Pulmonary artery endothelial cell (primary cell): ENCODE results near the gene THRA. TPM values are rescaled to one million over a fixed set of nuclear protein-coding genes. Genes with fewer than 3 reads are reported as not detected.

Source experiments
- DNase-seq: peaks from one replicate; pipeline ENCODE4 v3.0.0-alpha.2; 2011; ENCODE audit warnings: low read depth, low spot score
- total RNA-seq: library from RNA; depleted of rRNA; stranded (reverse); fragments of >200 nt; gene quantifications from 2 replicates; pipeline ENCODE4 v1.2.3, GENCODE V29; 2014

Gene THRA
- total RNA-seq, 1 donor from 2014 or later = 14.2 TPM

DNA sequence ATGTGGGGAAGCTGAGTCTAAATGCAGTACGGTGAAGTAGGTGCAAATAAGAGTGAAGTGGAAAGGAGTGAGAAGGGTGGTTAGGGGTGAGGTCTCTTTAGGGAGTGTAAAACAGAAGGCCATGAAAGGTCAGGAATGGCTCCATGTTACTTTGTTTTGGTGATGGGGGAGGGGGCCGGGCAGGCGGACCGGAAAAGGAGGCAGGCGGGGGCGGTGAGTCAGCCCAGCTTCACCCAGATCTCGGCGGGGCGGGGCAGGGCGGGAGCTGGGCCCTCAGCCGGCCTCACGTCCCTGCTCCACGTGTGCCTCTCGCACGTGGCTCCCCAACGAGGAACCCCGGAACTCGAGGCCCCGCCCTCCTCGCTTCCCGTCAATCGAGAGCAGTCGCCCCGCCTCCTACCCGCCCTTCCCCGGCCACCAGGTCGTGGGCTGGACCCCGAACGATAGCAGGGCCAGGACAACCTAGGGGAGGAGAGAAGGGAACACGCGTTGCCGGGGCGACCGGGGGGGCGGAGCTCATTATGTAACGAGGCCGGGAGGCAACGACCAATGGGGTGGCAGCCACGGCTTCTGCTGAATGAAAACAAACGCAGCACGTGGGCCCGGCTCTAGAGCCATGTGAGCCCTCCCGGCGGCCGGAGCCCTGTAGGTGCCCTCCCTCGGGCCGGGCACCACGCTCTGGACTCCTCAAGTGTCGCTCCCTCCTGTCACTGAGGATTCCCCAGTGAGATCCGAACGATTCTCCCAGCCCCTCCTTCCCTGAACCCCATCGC lies 36.3 kb downstream of the THRA start:
- DNase-seq = peak; percentile 84

DNA sequence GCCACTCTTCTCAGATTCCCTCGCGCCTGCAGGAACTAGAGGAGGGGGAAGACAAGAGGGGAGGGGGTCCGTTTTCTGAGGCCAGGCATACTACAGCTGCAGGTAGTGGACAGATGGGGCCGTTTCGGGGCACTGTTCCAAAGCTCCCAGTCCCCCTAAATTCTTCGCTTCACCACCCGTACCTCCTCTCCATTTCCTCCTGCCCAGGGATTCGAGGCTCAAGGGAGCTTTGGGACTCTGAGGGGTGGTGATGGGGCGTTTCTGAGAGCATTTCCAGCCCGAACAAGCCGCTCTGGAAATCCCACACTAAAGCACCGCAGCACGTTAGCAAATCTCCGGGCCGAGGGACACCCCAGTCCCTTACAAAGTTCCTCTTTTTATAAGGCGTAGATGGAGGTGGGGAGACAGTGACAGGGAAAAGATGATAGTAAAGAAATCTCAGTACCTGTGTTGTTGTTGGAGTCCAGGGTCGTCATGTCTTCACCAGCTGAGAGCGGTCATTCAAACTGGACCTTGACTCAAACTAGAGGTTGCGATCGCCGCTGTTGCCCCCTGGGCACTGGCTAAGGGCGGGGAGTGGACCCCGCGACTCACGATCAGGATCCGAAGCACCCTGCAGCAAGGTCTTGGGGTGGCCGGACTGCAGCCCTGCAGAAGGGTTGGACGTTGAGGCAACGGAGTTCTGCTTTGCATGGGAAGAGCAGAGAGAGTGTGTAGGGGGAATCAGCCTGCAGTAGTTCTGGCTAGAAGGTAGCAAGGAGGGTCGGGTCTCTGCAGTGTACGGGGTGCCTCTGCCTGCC lies 37.1 kb downstream of the THRA start:
- DNase-seq = no peak

DNA sequence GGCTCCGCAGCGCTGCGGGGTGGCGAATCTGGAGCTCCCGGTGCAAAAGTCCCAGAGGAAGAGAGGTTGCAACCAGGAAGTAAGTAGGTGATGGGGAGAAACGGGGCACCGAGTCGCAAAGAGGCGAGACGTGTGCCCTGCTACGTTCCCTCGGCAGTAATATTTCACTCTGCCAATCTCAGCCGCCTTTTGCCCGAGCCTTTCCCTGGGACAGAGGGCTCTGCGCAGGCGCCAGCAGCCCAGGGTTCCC lies 37.6 kb downstream of the THRA start, which contains the start of gene NR1D1:
Gene NR1D1 (minus strand): TSS at position 171 of the 250 bp plus-strand sequence. CDS start 495 bp downstream, outside the sequence.
- no peak for DNase-seq

DNA sequence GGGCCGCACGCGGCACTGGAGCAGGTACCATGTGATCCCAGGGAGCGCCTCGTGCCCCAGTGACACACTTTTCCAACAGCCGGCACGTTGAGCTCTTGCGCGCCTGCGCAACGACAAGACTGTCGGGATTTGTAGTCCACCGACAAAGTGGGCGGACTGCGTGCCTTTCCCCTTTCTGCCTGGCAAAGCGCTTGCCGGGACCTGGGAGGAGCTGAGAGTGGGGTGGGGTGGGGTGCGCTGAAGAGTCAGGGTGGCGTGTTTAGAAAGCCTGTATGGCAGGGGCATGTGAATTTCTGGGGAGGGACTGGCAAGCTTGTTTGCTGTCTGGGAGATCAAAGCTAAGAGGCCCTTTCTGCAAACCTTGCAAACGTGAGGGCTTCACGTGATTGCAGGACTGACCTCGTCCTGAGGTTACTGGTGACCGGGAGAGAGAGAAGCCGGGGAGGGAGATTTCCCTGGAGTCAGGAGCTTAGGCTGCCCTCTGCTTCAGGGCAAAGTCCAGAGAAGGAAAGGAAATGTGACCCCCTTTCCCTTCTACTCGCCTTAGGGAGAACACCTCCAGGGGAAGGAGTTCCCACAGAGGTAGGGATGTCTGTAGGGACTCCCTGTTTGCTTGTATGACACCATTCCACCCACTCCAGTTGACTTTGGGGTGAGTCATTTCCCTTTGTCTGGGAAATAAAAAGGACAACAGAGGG lies 38.1 kb downstream of the THRA start:
- DNase-seq = peak; percentile 94

DNA sequence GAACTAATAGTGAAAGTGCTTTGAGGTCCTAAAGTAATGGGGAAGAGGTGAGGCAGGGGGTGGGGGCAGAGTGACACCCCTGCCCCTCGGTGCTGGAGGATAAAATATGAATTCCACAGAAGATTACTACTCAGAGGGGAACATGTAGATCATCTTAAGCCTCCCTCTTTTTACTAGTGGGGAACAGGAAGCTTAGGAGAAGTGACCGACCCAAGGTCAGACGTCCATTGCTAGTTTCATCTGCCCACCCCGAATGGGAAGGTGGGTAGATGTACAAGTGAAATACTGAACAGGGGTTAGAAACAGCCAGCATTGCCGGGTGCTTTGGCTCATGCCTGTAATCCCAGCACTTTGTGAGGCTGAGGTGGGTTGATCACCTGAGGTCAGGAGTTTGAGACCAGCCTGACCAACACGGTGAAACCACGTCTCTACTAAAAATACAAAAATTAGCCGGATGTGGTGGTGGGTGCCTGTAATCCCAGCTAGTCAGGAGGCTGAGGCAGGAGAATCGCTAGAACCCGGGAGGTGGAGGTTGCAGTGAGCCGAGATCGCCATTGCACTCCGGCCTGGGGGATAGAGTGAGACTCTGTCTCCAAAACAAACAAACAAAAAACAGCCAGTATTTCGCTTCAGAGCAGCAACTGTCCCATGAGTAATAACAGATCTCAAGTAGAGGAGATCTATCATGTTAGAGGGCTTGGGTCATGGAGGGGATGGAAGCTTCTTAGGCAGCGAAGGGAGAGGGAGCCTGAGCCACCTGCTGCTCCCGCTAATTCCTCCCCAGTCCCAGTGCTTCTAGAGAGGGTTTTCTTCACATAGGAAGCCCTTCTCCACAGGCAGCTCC lies 38.8 kb downstream of the THRA start:
- no peak for DNase-seq

DNA sequence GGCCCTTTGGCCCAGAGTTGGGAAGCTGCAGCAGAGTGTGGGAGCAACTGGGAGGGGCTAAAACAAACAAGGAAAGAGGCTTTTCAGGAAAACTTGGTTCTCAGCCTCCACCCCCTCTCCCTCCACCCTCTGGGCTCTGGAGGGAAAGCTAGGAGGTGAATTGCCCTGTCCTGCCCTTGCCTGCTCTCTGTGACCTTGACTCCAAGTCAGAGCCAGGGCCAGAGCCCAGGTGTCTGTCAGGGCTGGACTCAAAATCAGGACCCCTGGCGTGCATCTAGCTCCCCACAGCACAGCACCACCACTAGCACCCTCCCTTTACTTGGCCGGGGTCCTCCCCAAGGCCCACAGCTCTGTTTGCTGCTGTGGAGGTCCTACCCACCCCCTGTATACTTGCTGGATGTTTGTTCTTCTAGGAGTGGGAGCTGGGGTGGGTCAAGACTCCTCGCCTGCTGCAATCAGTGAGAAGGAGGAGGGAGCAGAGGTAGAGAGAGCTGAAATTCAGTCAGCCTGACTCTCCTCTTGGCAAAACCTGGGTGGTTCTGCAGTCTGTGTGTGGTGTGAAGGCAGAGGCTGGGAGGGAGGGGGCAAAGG lies 40.4 kb downstream of the THRA start:
- no peak for DNase-seq

DNA sequence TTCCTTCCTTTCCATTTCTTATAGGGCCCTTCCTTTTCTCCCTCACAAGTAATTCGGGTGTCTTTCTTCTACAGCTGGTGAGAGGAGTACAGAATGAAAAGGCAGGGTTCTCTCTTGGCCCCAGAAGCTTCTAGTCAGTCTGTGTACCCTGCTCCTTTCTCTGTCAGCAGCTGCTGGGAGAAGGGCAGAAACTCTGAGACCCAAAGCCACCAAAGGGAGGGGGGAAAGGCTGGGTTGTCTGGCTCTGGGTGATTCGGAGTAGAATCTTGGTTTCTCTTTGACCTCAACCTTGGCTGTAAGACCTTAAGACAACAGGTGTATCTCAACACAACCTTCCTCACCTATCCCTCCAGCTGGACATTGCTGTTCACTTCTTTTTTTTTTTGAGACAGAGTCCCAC lies 40.9 kb downstream of the THRA start:
- no peak for DNase-seq

DNA sequence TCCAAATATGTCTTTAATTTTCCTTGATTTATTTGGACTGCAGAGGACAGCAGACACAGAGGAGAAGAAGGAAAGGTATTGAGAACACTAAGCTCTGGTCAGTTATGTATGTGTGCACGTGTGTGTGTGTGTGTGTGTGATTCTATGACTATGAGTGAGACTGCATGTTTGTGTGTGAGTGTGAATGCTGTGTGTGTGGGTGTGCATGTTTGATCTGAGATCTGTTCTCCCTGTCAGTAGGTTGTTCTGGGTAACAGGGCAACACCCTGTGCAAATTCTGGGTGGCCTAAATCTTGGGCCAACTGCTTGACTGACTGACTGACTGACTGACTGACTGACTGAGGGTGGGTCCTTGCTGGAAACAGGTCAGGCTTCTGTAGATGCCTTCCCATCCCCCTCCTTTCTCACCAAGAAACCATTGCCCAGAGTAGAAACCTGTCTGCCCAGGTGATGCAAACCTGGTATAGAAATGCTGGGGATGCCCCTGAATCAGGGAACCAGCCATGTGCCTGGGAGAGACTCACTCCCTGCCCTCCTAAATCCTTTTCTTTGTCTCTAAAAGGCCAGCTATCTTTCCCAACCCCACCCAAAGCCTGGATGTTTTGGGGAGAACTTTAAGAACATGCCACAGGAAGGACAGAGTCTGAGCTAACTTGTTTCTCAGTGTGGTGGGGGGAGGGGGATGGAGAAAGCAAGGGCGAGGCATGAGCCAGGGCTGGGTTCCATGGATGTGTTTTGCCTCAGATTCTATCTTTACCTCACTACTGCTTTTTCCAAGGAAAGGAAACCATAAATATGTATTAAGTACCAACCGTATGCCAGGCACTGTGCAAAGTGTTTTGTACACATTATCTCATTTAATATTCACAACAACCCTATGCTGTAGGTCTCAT lies 42.1 kb downstream of the THRA start:
- DNase-seq = no peak

DNA sequence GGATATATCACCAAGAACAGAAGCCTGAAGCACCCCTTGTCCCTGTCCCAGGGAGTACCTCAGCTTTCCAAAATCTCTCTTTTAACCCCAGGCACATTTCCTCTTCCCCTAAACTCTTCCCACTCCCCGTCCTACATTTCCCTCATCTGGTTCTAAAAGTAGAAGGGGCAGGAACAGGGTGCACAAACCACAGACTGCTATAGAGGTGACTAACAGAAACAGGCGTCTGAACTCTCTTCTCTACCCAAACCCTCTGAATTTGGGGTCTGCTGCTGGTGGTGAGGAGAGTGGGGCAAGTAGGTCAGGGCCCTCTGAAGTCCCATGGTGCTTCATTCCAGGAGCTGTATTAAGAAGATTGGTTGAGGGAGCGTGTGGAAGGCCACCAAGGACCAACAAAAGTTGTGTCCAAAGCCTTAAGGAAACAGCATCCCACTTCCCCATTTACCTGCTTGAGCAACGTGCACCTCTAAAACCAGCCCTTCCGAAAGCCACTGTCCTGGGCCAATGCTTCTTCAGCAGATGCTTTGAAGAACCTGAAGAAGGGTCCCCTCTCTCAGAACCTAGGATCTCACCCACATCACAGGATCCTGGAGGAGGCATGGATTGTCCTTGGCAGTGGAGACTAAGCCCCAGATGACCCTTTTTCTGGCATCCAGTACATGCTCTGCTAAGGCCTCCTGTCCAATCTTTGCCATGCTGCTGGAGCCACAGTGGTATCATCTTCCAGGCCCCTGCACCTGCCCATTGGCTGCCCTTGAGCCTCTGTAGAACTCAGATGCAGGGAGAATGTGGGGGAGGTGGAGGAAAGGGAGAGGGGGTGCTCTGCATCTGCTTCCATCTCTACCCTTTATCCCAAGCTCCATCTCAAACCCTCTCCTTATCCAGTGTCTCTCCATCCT lies 43.3 kb downstream of the THRA start:
- no peak for DNase-seq

DNA sequence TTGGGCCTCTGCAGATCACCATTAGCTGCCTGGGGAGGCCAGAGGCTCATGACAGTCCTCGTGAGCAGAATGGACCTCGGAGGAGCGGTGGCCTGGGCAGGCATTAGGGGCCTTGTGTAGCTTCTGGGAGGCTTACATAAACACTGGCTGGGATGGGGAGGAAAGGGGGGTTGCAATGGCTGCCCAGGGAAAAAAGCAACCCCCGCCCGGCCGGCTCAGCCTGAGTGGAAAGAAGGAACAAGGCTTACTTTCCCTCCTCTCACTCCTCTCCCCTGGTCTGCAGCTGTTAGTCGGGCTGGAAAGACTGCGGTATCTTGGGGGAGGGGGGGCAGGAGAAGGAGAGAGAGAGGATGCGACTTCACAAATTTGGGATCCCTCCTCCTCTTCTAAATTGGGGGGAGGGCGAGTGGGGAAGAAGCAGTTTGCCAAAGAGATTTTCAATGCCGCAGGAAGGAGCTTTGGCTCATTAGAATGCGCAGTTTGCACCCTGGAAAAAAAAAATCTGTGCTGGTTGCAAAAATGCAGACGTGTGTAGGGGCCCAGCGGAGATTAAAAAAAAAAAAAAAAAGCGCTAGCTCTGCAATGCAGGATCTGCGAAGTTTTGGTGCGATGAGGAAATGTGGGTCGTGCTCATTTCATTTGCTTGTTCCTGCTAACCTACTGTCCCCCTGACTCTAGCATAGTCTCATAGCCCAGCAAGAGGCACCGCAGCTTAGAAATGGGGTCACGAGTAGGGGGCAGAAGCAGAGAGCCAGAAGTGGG lies 44.2 kb downstream of the THRA start:
- DNase-seq = no peak

DNA sequence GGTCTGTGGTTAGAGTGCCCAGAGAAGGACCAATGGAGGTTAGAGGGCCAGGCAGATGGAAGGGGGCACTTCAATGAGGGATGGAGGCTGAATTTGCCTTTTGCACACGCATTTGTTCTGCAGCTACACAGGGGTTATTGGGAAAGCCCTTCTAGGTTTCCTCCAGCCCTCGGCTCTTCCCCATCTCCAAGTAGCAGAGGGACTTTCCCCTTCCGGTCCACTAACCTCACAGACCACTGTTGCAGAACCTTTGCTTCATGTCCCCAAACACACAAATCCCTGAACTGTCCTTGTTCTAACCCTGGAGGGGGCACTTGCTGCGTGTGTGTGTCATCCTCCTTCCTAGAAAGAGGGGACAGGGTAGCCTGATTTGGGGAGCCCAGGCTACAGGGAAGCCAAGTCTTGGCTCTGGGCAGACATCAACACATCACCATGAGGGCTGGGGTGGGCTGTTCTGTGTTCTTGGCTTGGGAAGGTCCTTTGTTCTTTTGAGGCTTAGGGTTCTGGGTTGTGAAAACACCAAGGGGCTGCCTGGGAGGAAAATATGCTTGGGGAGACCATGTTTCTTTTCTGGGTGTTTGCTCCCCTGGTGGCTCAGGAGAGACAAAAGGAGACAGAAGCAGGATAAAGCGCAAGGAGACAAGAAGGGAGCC lies 44.9 kb downstream of the THRA start:
- no peak for DNase-seq

DNA sequence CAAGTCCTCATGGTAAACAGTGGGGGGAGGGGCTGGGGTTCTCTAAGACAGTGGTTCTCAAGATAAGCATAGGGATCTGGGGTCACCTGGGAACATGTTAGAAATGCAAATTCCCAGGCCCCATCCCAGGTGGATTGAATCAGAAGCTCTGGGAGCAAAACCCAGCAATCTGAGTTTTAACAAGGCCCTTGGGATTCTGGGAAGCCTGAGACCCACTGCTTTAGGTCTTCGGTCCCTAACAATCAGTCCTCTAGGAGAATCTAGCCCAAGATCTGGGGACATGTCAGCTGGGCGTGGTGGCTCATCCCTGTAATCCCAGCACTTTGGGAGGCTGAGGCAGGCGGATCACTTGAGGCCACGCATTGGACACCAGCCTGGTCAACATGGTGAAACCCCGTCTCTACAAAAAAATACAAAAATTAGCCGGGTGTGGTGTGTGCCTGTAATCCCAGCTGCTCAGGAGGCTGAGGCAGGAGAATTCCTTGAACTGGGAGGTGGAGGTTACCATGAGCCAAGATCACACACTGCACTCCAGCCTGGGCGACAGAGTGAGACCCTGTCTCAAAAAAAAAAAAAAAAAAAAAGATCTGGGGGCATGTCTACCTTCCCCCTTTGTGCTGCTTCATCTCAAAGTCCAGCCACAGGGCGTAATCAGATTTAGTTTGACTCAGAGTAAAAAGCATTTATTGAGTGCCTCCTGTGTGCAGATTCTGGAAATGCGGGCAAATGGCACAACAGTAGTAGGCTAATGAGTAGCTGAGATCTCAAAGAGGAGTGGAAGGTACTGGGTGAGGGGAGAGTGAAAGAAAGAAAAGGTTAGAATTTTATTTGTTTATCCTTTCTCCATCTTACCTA lies 46.4 kb downstream of the THRA start:
- no peak for DNase-seq

DNA sequence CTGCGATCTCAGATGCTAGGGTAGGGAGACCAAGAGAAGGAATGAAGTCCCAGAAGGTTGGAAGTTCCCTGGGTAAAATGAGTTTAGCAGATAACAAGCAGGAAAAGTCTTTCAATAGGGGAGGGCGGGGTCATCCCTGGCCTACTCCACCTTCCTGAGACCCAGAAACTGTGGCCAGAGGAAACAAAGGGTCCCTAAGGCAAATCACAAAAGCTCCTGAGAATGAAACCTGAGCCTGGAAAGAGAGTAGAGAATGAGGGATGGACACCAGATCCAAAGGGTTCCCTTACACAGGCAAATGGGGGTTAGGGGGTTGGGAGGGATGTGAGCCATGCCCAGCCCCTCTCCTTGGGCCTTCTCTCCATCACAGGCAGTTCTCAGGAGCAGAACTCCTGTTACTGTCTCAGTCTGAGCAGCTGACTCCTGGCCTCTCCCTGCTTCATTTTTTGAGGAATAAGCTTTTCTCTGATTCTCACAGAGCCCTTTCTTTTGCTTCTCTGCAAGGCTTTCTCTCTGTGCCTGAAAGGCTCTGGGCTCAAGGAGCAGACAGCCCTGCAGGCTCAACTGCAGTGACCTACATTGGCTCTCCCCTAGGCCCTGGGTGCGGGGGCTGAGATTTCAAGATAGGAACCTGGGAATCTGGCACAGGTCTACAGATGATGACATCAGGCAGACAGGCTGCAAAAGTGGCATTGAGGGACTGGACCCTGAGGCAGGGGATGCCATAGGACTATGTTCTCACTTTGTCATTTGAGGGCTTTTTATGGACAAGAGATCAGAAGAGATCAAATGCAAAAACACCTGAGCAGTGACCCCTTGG lies 47.5 kb downstream of the THRA start:
- no peak for DNase-seq

DNA sequence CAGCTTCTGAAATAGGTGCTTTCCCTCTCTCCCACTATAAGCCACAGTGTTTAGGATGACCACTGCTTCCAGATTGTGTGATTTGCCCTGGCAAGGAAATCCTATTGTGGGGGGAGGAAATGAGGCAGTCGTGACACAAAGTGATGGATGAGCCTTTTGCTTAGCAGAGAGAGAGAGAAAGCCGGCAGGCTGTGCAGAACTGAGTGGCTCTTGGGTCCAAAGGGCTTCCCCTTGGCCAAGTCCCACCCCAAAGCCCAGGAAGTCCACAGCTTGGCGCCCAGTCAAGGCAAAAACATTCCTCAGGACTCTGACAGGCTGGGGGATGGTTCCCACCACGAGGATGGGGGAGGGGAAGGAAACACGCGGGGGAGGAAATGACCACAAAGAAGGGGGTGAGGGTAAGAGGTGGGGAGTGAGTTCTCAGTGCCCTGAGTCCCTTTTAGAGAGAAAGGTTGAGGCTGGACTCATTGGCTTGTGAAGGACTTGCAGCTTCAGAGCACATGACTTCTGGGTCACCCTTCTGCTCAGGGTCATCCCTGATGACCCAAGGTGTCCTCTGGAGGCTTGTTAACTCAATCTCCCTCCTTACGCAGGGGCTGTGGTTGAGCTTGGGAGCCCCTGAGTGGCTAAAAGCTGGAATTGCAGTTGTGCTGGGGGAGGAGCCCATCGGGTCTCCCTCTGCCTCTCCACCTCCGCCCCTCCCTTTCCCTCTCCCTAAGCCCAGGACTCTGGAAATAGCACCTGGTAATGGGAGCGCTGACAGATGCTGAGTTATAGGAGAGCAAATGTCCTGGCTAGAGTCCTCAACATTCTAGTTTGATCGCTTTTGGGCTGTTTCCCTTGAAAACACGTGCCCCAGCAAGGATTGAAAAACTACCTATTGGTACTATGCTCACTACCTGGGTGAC lies 48.7 kb downstream of the THRA start:
- peak; percentile 93 for DNase-seq

DNA sequence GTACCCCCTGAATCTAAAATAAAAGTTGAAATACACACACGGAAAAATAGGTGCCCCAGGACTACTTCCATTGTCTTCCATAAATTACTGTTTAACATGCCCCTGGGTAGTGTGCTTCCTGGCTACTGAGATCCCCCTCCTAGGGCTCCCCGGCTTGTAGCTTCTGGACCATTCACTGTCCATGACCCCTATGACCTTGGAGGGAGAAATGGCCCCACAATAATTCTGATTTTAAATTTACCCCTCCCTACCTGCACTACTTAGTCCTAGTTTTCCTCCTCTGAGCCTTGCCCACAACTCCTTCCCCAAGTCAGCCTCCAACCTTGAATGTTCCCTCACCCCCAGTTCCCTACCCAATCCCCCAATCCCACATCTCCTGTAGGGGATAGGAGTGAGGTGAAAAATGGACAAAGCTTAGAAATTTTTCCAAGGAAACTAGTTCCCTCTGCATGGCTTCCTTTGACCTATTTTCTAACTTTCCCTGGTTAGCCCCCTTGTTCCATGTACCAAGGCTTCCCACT lies 49.5 kb downstream of the THRA start:
- DNase-seq = no peak
